Fibroblast of villous mesenchyme (primary cell): ENCODE results near the gene FAM114A1. TPM values are rescaled to one million over a fixed set of nuclear protein-coding genes. Genes with fewer than 3 reads are reported as not detected.

Source experiments
- DNase-seq: peaks from one replicate; pipeline ENCODE4 v3.0.0-alpha.2; 2010; ENCODE audit warnings: low read depth
- H3K4me3 ChIP-seq: 2 replicates; pipeline ENCODE4 v1.5.1; 2011; ENCODE audit warnings: low read depth, mild to moderate bottlenecking, low read length
- CTCF ChIP-seq: IDR thresholded peaks from 2 replicates; pipeline ENCODE4 v1.5.1; 2012; ENCODE audit warnings: low read depth, mild to moderate bottlenecking, low read length; ENCODE audit not compliant: insufficient read depth
- total RNA-seq: library from RNA; depleted of rRNA; stranded (reverse); fragments of >200 nt; gene quantifications from 2 replicates; pipeline ENCODE4 v1.2.3, GENCODE V29; 2012

The FAM114A1 gene
- total RNA-seq, 1 donor = 471 TPM

GRCh38 chr4:38857354-38858096, 10.1 kb upstream of the FAM114A1 start:
- no peak overlapping the region for H3K4me3 ChIP-seq
- DNase-seq = peak; percentile 90
- no peak for TF ChIP-seq CTCF

- DNase-seq = no peak
- H3K4me3 ChIP-seq = no peak overlapping the region
- TF ChIP-seq CTCF = no peak
Measured at GRCh38 chr4:38858097-38858420, 9.5 kb upstream of the FAM114A1 start.

GRCh38 chr4:38859501-38859900, 8.1 kb upstream of the FAM114A1 start:
- no peak for TF ChIP-seq CTCF
- DNase-seq = no peak

GRCh38 chr4:38860788-38861424, 6.7 kb upstream of the FAM114A1 start:
- peak; percentile 60 for DNase-seq
- peak; percentile 80 for TF ChIP-seq CTCF
- no peak overlapping the region for H3K4me3 ChIP-seq

More at GRCh38 chr4:38859501-38859900, 8.1 kb upstream of the FAM114A1 start:
- H3K4me3 ChIP-seq = no peak overlapping the region

GRCh38 chr4:38861791-38862190, 5.8 kb upstream of the FAM114A1 start:
- DNase-seq = no peak
- TF ChIP-seq CTCF = no peak
- H3K4me3 ChIP-seq = no peak overlapping the region

GRCh38 chr4:38865445-38865844, 2.2 kb upstream of the FAM114A1 start:
- no peak overlapping the region for H3K4me3 ChIP-seq
- no peak for TF ChIP-seq CTCF
- DNase-seq = no peak
